GM19023 (cell line): ENCODE data around the gene HMGCS1.
"Not testable (repeated sequence)": the region's sequence is repeated elsewhere in the genome, so short reads cannot be mapped to it uniquely, and the experiment has no call there.

Experiments used
- ATAC-seq: cut with Tn5 transposase; IDR thresholded peaks from one replicate; pipeline ENCODE4 v1.9.1; 2021; ENCODE audit warnings: mild to moderate bottlenecking, moderate library complexity; ENCODE audit not compliant: unreplicated experiment

The HMGCS1 gene

DNA sequence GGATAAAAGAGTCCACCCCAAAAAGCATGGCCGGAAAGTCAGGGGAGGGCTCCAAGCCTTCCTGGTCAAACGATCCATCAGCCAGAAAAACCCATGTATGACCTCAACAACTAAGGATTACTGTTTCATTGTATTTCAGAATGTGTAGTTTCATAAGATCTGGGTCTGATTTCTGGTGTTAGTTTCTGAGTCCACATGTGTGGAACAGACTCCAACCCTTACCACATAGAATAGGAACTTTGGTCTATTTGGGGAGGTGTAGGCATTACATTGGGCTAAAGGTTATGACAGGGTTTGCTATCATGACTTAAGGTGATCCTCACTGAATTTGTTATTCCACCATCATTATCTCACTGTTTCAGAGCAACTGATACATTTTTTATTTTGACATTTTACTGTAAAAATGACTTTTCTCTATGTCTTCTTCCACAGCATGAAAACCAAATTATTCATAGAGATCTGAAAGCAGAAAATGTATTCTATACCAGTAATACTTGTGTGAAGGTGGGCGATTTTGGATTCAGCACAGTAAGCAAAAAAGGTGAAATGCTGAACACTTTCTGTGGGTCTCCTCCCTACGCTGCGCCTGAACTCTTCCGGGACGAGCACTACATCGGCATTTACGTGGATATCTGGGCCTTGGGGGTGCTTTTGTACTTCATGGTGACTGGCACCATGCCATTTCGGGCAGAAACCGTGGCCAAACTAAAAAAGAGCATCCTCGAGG is 33.5 kb downstream of the HMGCS1 start:
- no peak for ATAC-seq

GRCh38 chr5:43275391-43275790 is 37.8 kb downstream of the HMGCS1 start:
- no peak for ATAC-seq

DNA sequence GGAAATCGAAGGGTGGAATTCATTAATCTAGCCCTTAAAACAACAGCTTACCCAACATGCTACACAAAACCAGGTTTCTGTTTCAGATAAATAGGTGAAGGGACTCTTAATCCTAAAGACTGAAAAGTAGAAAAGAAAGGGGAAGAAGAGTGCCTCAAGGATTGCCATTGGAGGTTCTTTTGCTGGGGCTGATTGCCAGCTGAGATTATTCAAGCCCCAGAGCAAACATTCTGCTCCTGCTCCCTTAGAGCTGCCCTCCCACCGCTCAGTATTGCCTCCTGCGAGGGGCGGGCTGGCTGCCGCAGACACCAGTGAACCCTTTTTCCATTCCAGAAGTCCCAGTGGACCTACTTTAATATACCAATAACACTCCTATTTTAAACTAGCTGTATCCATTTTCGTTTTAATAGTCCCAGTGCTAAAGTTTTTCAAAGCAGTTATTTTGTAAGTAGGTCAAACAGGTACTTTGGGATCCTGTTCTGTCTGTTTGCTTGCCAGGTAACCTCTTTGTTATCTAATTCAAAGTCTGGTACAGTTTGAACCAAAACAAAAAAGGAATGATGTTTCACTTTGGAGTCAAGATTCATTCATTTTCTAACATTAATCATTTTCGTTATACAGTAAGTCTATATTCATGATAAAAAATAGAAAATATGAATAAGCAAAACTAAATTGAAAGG is 38.6 kb downstream of the HMGCS1 start:
- no peak for ATAC-seq

DNA sequence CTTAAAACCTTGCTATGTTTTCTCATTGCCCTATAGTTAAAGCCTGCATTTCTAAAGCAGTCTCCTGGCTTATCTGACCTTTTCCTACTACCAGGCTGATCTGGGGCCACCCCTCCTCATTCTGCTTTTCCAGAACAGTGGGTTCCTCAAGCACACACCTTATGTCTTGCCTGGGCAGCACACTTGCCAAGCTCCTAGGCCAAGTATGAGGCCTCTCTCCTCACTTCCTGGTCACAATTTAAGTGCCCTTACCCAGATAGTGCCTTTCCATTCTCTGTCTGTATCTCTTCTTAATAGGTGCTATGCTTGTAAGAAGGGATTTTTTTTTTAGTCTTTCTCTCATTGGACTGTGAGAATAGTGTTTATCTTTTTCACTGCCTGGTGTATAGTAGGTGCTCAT is 39.7 kb downstream of the HMGCS1 start:
- ATAC-seq: no peak

GRCh38 chr5:43270645-43271044 is 42.6 kb downstream of the HMGCS1 start:
- no peak for ATAC-seq

GRCh38 chr5:43268188-43268820 is 44.9 kb downstream of the HMGCS1 start:
- peak; percentile 97 for ATAC-seq

GRCh38 chr5:43262269-43262668 is 50.9 kb downstream of the HMGCS1 start:
- not testable (repeated sequence) for ATAC-seq

DNA sequence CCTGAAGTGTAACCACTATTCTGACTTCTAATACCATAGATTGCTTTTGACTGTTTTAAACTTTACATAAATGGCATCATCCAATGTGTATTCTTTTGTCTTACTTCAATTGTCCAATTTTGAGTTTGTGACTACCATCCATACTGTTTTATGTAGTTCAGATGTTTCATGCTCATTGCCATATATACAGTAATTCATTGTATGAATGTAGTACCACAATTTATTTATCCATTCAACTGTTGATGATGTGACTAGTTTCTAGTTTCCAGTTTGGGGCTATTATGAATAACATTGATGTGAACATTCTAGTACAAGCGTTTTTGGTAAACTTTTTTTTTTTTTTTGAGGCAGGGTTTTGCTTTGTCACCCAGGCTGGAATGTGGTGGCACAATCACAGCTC is 55.1 kb downstream of the HMGCS1 start:
- ATAC-seq: no peak

- no peak for ATAC-seq
Observed at GRCh38 chr5:43256261-43256966, 56.8 kb downstream of the HMGCS1 start.

DNA sequence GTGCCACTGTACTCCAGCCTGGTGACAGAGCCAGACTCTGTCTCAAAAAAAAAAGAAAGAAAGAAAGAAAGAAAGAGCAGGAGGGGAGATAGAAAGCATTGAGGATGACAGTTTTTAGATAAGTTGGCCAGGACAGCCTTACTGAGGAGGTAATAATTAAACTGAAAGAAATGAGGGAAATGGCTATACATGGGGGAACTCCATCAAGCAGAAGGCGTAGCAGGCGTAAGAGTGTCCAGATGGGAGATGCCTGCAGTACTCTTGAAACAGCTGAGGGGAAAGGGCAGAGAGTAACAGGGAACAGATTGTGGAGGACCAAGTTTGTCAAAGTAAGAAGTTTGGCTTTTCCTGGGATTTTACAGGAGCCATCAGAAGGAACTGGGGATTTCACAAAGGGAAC is 57.5 kb downstream of the HMGCS1 start:
- peak; percentile 46 for ATAC-seq

DNA sequence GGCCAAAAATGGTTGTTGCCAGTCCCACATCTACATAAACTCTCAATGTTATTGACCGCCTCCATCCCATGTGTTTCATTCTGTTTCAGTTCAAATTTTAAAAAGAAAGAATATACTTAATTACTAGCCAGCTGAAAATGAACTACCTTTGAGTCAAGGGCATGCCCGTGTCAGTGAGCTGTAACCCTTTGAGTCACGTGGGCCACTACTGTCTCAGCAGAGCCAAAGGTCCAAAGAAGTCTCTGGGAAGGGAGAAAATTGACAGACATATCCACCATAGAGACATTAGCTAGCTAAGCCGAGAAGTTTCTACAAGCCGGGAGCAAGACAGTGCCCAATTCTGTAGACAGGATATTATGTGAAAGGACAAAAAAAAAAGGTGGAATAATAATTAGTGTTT is 61.5 kb downstream of the HMGCS1 start:
- ATAC-seq: no peak

GRCh38 chr5:43245724-43246385 is 67.4 kb downstream of the HMGCS1 start:
- ATAC-seq: peak; percentile 82

DNA sequence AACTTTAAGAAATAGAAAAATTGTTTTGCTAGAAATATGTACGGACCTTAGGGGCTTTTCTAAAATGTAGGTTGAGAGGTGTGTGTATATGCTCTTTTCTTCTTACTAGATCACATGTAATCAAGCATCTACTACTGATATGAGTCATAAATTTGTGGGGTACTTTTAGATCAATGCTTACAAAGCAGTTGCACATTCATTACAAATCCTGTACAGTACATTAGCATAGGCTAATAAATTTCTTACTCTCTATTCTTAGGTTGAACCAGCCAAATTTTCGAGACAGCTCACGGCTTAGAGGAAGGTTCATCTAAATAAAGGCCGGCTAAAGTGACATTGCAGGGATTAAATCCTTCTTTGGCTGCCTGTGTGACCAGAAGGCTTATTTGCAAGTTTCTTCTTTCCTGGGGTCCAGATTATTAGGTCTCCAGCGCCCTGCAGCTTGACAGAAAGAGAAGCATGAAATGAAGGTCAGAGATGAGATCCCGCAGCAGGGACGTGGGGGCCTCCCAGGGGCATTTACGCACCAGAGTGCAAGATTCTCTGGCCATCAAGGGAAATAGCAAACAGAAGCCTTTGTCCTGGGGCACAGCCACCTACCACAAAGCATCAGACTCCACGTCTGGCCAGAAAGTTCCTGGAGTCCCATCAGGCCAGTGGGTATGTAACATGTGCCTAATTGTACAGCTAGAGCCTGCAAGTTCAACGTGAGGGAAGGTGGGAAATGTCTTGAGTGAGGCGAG is 68.2 kb downstream of the HMGCS1 start:
- ATAC-seq: peak; percentile 51

DNA sequence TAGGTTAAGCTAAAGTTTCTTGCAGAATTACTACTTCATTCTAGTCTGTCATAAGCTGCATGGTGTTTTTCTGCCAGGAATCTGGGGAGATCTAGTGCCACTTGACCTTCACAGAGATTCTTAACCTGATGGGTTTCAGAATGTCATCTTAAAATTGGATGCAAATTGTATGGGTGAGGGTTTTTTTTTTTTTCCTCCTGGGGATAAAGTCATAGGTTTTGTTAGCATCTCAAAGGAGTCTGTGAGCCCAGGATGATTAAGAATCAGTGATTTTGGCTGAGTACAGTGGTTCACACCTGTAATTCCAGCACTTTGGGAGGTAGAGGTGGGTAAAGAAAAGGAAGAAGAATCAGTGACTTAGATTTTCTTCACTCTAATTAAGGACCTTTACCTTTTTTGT is 69.9 kb downstream of the HMGCS1 start:
- no peak for ATAC-seq

- ATAC-seq: no peak
Observed at GRCh38 chr5:43242196-43242595, 71.0 kb downstream of the HMGCS1 start.
